M059J (cell line): ENCODE data around the gene RFLNA. TPM values are rescaled to one million over a fixed set of nuclear protein-coding genes. Genes with fewer than 3 reads are reported as not detected.

Experiments used
- DNase-seq: peaks from one replicate; pipeline ENCODE4 v3.0.0-alpha.2; 2012; ENCODE audit warnings: low read depth
- total RNA-seq: library from RNA; depleted of rRNA; stranded (reverse); fragments of >200 nt; shearing (Covaris generic); gene quantifications from 2 replicates; pipeline ENCODE4 v1.2.3, GENCODE V29; 2014

The RFLNA gene
- total RNA-seq, 1 experiment from 2014 or later: 3.8 TPM

DNA sequence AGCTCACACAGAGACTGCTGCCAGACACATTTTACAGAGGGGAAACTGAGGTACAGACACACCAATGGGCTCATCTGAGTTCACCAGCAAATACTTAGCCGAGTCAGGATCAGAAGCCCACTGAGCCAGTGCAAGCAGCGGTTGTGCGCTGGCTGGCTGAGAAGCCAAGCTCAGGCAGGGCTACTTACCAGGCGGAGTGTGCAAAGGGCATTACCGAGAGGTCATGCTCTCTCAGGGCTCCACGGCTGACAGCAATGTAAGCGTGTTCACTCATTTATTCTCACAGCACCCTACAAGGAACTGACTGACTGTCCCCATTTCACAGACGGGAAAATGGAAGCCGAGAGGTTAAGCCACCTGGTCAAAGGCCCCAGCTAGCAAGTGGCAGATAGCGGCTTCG, 63.7 kb downstream of the RFLNA start:
- no peak for DNase-seq

GRCh38 chr12:124359671-124360581, 65.0 kb downstream of the RFLNA start:
- no peak for DNase-seq

GRCh38 chr12:124361074-124361970, 66.4 kb downstream of the RFLNA start:
- DNase-seq: no peak

DNA sequence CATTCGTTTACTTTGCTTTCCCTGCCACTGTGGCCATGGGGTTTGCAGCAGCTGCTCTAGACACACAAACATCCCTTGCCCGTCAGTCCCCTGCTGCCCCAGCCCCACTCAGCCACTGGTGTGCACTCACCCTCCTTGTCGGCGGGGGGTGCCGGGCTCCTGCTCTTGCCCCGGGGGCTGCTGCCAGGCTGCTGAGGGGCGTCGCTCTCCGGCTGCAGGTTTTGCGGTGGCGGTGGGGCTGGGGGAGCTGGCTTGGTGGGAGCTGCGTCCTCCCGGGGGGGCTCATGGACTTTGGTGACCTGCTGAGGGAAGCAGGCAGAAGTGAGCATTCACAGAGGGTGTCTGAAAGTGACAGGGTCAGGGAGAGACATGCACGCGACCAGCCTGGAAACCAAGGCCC, 67.1 kb downstream of the RFLNA start:
- DNase-seq: no peak

GRCh38 chr12:124363353-124363965, 68.6 kb downstream of the RFLNA start:
- no peak for DNase-seq

GRCh38 chr12:124364543-124364942, 69.7 kb downstream of the RFLNA start:
- no peak for DNase-seq
